Measurements from ENCODE around the gene PCSK5.
"Not testable (repeated sequence)": the region's sequence is repeated elsewhere in the genome, so short reads cannot be mapped to it uniquely, and the experiment has no call there.

- not testable (repeated sequence) for TF ChIP-seq HNF4A (conservative IDR thresholded peaks at IDR 0.05); ATF3 (IDR thresholded peaks at IDR 0.05)
- TF ChIP-seq, protein P1, sequence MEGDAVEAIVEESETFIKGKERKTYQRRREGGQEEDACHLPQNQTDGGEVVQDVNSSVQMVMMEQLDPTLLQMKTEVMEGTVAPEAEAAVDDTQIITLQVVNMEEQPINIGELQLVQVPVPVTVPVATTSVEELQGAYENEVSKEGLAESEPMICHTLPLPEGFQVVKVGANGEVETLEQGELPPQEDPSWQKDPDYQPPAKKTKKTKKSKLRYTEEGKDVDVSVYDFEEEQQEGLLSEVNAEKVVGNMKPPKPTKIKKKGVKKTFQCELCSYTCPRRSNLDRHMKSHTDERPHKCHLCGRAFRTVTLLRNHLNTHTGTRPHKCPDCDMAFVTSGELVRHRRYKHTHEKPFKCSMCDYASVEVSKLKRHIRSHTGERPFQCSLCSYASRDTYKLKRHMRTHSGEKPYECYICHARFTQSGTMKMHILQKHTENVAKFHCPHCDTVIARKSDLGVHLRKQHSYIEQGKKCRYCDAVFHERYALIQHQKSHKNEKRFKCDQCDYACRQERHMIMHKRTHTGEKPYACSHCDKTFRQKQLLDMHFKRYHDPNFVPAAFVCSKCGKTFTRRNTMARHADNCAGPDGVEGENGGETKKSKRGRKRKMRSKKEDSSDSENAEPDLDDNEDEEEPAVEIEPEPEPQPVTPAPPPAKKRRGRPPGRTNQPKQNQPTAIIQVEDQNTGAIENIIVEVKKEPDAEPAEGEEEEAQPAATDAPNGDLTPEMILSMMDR (IDR thresholded peaks at IDR 0.05; ENCODE audit: low read depth, low read length, missing input control): not testable (repeated sequence)
Observed at GRCh38 chr9:76319466-76319865, 429.0 kb downstream of the PCSK5 start.
